D721Med (cell line): ENCODE data around the gene LIG3.

ENCODE experiments used
- DNase-seq: peaks from one replicate; pipeline ENCODE4 v3.0.0; 2011; ENCODE audit warnings: low spot score; ENCODE audit not compliant: insufficient read length
- FAIRE-seq: peaks from 2 replicates; lab custom pipeline; 2011; peaks lifted over from hg19 to GRCh38; lab: Jason Lieb, UNC
- TF ChIP-seq, protein P1 (sequence below): IDR thresholded peaks from 2 replicates; pipeline ENCODE4 v1.5.1; 2012; ENCODE audit warnings: mild to moderate bottlenecking, control low read depth; ENCODE audit not compliant: insufficient read depth; ENCODE audit errors: missing control alignments

Gene LIG3

DNA sequence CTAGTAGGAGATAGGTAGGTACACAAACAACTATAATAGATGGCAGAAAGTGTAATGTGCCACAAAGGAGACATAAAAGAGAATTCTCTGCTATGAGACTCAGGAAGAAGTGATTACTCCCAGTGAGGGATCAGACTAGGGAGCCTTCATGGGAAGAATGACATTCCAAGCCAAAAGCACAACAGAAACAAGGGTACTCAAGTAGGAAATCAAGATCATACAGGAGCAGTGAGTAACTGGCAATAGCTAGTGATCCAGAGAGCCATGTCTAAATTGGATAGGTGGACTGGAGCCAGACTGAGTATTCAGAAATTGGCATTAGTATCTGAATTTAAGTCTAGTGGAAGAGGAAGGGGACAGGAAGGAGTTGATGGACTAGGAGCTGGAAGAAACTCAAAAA is 72.5 kb downstream of the LIG3 start:
- TF ChIP-seq, protein P1, sequence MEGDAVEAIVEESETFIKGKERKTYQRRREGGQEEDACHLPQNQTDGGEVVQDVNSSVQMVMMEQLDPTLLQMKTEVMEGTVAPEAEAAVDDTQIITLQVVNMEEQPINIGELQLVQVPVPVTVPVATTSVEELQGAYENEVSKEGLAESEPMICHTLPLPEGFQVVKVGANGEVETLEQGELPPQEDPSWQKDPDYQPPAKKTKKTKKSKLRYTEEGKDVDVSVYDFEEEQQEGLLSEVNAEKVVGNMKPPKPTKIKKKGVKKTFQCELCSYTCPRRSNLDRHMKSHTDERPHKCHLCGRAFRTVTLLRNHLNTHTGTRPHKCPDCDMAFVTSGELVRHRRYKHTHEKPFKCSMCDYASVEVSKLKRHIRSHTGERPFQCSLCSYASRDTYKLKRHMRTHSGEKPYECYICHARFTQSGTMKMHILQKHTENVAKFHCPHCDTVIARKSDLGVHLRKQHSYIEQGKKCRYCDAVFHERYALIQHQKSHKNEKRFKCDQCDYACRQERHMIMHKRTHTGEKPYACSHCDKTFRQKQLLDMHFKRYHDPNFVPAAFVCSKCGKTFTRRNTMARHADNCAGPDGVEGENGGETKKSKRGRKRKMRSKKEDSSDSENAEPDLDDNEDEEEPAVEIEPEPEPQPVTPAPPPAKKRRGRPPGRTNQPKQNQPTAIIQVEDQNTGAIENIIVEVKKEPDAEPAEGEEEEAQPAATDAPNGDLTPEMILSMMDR = no peak
- DNase-seq (no peak), FAIRE-seq (no peak)

GRCh38 chr17:35053204-35053603 is 72.9 kb downstream of the LIG3 start:
- no peak for FAIRE-seq
- TF ChIP-seq, protein P1 = no peak
- no peak for DNase-seq

- DNase-seq (no peak), FAIRE-seq (no peak)
- TF ChIP-seq, protein P1 = no peak
Observed at GRCh38 chr17:35056013-35056412, 75.7 kb downstream of the LIG3 start.

DNA sequence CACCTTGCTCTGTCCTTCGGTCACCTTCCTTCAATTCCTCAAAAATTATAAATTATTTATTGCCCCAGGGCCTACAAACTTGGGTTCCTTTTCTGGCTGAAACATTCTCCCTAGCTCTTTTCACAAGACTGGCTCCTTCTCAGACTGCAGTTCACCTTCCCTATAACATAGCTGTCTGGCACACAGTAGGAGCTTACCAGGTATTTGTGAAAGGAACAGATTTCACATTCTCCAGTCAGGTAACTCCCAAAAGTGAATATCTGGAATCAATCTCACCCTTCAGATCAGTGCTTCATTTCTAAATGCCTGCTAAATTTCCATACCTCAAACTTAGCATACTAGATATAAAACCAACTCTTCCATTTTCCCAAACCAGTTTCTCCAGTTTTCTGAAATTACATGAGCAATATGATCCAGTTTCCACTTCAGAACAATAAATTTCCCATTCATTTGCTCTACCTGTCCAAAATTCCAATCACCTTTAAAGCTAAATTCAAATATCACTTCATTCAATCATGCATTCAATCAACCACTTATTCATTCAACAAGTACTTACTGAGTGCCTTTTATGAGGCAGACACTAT is 77.1 kb downstream of the LIG3 start:
- TF ChIP-seq, protein P1 = no peak
- FAIRE-seq = no peak
- no peak for DNase-seq
